GM18870 (cell line): ENCODE results near the gene KLRC3.
"Not testable (repeated sequence)": the region's sequence is repeated elsewhere in the genome, so short reads cannot be mapped to it uniquely, and the experiment has no call there.

Experiments used
- ATAC-seq: cut with Tn5 transposase; IDR thresholded peaks from one replicate; pipeline ENCODE4 v1.9.1; 2021; ENCODE audit warnings: moderate library complexity; ENCODE audit not compliant: unreplicated experiment

KLRC3 gene

GRCh38 chr12:10371893-10372535 lies 48.4 kb downstream of the KLRC3 start:
- ATAC-seq = not testable (repeated sequence)

GRCh38 chr12:10369557-10370415 lies 50.6 kb downstream of the KLRC3 start:
- no peak for ATAC-seq

DNA sequence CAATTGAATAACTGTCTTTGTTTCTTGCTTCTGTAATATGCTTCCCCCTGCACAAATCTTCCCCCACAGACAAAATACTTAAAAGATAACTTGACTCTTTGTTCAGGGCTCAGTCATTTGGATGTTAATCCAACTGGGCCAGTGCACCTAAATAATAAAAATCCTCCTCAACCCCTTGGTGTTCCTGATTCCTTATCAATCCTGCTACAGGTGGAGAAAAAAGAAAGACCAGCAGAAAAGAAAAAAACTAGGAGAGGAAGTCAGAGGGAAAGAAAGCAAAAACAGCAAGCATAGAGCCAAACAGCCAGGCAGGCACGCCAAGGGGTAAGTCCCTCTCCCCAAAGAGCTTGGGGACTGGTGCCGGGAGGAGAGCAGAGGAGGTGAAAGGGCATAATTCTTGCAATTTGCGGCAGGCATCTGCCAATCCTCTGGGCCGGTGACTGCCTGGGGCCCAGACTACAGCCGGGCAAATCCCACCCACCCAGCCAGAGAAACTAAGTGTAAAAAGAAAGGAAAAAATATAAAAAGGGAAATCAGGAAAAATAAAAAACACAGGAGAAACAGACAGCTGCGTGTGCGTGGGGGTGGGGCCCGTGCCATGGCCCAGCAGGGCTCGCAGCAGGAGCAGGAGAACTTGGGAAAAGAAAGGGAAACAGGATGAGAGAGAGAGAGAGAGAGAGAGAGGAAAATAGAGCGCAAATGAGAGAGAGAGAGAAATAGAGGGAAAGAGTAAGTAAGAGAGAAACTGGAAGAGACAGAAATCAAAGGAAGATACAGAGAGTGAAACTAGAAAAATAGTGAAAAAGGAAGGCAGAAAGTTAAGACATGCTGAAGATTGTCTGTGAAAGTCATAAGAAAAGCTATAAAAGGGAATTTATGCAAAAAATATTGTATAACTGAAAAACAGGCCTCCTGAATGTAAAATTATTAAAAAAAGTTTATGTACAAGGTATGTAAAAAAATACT lies 51.9 kb downstream of the KLRC3 start:
- ATAC-seq = no peak

DNA sequence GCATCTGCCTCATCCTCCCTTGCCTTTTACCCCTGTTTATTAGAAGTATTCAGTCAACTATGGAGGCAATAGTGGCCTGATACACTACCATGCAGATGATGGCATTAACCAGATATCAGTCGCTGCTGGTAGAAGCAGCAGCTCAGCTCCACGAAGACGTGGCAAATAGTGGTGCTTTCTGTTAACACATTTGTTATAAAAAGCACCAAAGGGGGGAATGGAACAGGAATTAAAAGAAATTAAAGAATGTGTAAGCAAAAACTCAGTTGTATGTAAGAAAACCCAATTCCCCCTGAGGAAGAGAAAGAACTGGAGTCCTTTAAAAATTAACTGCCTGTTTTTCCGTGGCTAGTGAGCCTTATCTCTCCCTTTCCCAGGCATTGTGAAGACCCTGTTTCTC lies 52.7 kb downstream of the KLRC3 start:
- ATAC-seq = not testable (repeated sequence)

- no peak for ATAC-seq
Observed at GRCh38 chr12:10366875-10367274, 53.5 kb downstream of the KLRC3 start.

- ATAC-seq = no peak
Observed at GRCh38 chr12:10365696-10366405, 54.5 kb downstream of the KLRC3 start.

GRCh38 chr12:10364815-10365622 lies 55.4 kb downstream of the KLRC3 start:
- ATAC-seq = peak; percentile 52

- peak; percentile 89 for ATAC-seq
Observed at GRCh38 chr12:10363914-10364814, 56.2 kb downstream of the KLRC3 start.

- ATAC-seq = no peak
Observed at GRCh38 chr12:10363658-10363913, 56.8 kb downstream of the KLRC3 start.

GRCh38 chr12:10362828-10363657 lies 57.4 kb downstream of the KLRC3 start:
- ATAC-seq = no peak

DNA sequence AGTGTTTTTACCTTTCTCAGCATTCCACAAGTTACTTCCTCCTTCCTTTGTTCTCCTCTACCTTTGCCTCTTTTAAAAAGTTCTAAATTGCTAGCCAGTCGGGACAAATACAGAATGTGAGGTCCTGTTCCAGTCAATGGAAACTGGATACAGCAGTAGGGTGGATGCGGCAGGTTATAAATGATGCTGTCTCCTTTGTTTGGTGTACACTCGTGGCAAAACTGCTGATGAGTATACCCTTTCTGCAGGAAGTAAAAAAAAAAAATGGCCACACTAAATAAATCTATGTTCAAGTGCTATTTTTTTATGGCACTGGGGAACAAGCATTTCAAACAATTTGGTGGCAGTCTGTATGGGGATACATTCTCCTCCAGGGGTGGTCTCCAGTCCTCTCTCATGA lies 58.1 kb downstream of the KLRC3 start:
- ATAC-seq = no peak
